Neural cell (in vitro differentiated cells): ENCODE measurements around the gene GNL1.

Experiments used
- EP300 ChIP-seq: fragments of 450-650 bp; conservative IDR thresholded peaks from 2 replicates; pipeline ENCODE4 v1.6.1; 2014; ENCODE audit warnings: antibody characterized with exemption, mild to moderate bottlenecking, moderate library complexity; ENCODE audit not compliant: poor library complexity, severe bottlenecking
- EZH2 ChIP-seq: fragments of 200-600, 300-800 bp; shearing (Covaris generic), sonication (generic); IDR thresholded peaks from 2 replicates; pipeline ENCODE4 v1.6.1; 2014; ENCODE audit warnings: antibody characterized with exemption, low read length, borderline replicate concordance, mild to moderate bottlenecking; ENCODE audit not compliant: insufficient read depth, poor library complexity, severe bottlenecking
- MXI1 ChIP-seq: fragments of 450-650 bp; conservative IDR thresholded peaks from 2 replicates; pipeline ENCODE4 v1.6.1; 2014; ENCODE audit warnings: antibody characterized with exemption, mild to moderate bottlenecking; ENCODE audit not compliant: poor library complexity, severe bottlenecking
- POLR2AphosphoS5 ChIP-seq: IDR thresholded peaks from 2 replicates; pipeline ENCODE4 v1.6.1; 2012
- RAD21 ChIP-seq: fragments of 450-650 bp; conservative IDR thresholded peaks from 2 replicates; pipeline ENCODE4 v1.6.1; 2014; ENCODE audit warnings: antibody characterized with exemption, mild to moderate bottlenecking, moderate library complexity
- SMC3 ChIP-seq: fragments of 450-650 bp; conservative IDR thresholded peaks from 2 replicates; pipeline ENCODE4 v1.6.1; 2014; ENCODE audit warnings: antibody characterized with exemption, mild to moderate bottlenecking, moderate library complexity; ENCODE audit not compliant: poor library complexity
- TAF1 ChIP-seq: IDR thresholded peaks from 2 replicates; pipeline ENCODE4 v1.6.1; 2012; ENCODE audit warnings: low read depth
- TF ChIP-seq, protein P1 (sequence below): fragments of 450-650 bp; IDR thresholded peaks from 2 replicates; pipeline ENCODE4 v1.5.1; 2014; ENCODE audit warnings: antibody characterized with exemption, mild to moderate bottlenecking, moderate library complexity; ENCODE audit not compliant: poor library complexity, severe bottlenecking
- TF ChIP-seq, protein P2 (sequence below): IDR thresholded peaks from 2 replicates; pipeline ENCODE4 v1.6.1; 2012; ENCODE audit warnings: borderline replicate concordance

DNA sequence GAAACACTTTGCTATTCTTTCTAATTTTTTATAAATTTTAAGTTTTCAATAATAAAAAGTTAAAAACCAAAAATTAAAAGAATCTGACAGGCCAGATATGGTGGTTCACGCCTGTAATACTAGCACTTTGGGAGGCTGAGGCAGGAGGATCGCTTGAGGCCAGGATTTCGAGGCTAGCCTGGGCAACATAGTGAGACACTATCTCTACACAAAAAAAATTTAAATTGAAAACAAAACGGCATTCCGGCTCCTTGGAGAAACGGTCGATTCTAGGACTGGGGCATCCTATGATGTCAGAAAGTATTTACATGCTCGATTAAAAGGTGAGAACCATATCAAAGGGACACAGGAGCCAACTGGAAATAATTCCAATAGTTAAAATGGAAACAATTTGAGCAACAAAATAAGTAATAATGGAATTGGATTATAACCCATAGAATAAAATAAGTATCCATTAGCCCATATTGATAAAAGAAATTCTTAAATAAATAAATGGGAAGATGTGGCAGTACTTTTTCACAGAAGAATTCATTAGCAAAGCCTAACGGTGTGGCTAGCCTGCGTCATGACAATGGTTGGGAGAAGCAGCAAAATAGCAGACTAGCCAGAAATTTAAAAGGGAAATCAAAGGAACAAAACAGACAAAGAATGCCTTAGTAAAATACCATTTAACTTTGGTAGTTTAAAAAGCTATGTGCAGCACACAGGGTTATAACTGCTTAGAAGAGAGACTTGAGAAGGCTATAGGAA, 45.7 kb downstream of the GNL1 start:
- no peak for TF ChIP-seq POLR2AphosphoS5
- TF ChIP-seq, protein P1, sequence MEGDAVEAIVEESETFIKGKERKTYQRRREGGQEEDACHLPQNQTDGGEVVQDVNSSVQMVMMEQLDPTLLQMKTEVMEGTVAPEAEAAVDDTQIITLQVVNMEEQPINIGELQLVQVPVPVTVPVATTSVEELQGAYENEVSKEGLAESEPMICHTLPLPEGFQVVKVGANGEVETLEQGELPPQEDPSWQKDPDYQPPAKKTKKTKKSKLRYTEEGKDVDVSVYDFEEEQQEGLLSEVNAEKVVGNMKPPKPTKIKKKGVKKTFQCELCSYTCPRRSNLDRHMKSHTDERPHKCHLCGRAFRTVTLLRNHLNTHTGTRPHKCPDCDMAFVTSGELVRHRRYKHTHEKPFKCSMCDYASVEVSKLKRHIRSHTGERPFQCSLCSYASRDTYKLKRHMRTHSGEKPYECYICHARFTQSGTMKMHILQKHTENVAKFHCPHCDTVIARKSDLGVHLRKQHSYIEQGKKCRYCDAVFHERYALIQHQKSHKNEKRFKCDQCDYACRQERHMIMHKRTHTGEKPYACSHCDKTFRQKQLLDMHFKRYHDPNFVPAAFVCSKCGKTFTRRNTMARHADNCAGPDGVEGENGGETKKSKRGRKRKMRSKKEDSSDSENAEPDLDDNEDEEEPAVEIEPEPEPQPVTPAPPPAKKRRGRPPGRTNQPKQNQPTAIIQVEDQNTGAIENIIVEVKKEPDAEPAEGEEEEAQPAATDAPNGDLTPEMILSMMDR: no peak
- no peak for TF ChIP-seq TAF1
- no peak for TF ChIP-seq SMC3
- TF ChIP-seq EZH2: no peak
- TF ChIP-seq EP300: no peak
- TF ChIP-seq MXI1: no peak
- TF ChIP-seq RAD21: no peak
- TF ChIP-seq, protein P2, sequence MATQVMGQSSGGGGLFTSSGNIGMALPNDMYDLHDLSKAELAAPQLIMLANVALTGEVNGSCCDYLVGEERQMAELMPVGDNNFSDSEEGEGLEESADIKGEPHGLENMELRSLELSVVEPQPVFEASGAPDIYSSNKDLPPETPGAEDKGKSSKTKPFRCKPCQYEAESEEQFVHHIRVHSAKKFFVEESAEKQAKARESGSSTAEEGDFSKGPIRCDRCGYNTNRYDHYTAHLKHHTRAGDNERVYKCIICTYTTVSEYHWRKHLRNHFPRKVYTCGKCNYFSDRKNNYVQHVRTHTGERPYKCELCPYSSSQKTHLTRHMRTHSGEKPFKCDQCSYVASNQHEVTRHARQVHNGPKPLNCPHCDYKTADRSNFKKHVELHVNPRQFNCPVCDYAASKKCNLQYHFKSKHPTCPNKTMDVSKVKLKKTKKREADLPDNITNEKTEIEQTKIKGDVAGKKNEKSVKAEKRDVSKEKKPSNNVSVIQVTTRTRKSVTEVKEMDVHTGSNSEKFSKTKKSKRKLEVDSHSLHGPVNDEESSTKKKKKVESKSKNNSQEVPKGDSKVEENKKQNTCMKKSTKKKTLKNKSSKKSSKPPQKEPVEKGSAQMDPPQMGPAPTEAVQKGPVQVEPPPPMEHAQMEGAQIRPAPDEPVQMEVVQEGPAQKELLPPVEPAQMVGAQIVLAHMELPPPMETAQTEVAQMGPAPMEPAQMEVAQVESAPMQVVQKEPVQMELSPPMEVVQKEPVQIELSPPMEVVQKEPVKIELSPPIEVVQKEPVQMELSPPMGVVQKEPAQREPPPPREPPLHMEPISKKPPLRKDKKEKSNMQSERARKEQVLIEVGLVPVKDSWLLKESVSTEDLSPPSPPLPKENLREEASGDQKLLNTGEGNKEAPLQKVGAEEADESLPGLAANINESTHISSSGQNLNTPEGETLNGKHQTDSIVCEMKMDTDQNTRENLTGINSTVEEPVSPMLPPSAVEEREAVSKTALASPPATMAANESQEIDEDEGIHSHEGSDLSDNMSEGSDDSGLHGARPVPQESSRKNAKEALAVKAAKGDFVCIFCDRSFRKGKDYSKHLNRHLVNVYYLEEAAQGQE: no peak
